HG02588 (cell line): ENCODE measurements around the gene MEGF11.

ENCODE experiments used
- ATAC-seq: cut with Tn5 transposase; IDR thresholded peaks from one replicate; pipeline ENCODE4 v1.9.1; 2021; ENCODE audit warnings: mild to moderate bottlenecking, moderate library complexity; ENCODE audit not compliant: unreplicated experiment

MEGF11 gene

DNA sequence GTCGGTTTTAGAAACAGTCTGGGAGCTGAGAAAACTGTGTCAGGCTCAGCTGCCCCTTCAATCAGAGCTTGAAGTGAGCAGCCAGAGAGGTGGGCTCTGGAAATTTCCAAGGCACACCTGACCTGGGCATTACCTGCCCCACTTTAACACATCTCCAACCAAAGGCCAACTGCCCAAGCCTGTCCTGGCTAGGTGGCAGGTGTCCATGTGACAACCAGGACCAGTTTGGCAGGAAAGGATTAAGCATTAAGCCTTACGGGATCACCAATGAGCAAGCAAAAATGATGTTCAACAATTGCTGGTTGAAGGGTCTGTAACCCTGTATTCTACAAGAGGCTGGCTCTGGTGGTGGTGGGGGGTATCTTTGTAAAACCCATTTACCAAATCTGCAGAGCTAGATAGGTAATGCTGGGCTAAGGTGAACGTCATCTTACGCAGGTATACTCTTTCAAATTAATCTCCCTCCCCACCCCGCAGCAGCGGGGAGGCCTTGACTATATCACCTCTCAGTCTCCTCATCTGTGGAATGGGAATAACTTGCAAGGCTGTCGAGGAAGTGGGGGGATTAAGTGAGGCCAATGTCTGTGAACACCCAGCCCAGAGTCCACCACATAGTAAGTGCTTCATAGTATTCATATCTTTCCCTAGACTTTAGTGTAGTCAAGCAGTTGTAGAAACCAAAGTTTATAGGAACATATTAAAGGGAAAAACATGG lies 183.2 kb downstream of the MEGF11 start:
- no peak for ATAC-seq

DNA sequence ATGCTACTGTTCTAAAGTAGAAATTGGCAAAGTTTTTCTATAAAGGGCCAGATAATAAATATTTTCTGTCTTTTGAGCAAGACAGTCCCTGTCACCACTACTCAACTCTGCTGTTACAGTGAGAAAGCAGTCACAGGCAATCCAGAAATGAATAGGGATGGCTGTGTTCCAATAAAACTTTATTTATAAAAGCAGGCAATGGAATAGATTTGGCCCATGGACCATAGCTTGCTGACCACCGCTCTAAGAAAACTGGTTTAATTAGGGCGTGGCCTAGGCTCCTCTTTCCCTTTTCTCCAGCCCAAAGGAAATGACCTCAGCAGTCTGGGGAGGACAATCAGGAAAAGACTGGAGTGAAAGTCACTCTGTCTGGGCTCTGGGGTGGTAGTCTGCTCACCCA lies 183.8 kb downstream of the MEGF11 start:
- ATAC-seq = no peak

DNA sequence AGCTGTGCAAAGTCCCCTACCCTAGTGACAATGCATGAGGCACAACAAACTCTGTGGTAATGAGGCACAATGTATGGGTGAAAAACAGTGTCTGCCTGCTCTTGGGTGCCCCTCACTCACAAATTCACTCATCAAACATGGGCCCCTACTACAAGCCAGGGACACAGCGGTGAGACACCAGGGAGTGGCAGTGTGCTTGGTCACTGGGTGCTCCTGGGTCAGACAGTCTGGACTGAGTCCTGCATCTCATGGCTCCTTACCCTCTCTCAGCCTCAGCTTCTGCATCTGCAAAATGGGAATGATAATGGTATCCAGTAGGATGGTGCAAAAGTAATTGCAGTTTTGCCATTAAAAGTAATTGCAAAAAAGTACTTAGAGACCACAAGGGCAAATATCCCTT lies 184.7 kb downstream of the MEGF11 start:
- ATAC-seq = no peak

DNA sequence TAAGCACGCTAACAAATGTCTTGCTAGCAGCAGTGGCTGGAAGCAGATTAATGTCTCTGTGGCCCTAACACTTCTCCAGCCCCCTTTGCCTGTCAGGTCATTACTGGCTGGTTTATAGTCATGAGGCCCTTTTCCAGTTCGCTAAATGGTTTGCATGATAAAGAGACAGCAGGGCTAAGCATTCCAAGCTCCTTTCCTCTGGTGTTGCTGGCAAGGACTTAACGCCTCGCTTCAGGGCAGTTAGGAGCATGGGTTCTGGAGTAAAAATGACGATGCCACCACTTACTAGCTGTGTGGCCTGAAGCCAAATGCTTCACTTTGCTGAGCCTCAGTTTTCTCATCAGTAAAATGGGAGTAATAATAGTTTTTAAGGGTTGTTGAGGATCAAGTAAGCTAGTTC lies 185.9 kb downstream of the MEGF11 start:
- ATAC-seq = no peak

- ATAC-seq = no peak
These were observed 187.1 kb downstream of the MEGF11 start for GRCh38 chr15:66066481-66066880.

- ATAC-seq = no peak
These were observed 187.5 kb downstream of the MEGF11 start for GRCh38 chr15:66066005-66066404.

DNA sequence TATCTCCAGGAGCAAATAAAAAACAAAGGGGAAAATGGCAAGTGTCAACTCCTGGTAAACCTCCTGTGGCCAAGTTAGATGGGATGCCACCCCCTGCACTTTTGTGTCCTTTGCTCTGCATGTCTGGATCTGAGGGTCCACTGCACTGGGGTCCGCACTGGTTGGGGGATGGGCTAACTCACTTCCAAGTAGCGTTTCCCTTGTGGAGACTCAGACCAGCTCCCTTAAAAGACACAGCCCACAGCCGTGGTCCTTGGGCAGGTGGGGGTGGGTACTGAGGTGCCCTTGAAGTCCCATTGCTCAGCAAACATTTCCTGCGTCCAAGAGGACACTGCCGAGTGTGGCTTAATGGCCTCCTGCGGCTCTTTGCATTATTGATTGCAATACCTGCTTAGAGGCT lies 188.2 kb downstream of the MEGF11 start:
- no peak for ATAC-seq

DNA sequence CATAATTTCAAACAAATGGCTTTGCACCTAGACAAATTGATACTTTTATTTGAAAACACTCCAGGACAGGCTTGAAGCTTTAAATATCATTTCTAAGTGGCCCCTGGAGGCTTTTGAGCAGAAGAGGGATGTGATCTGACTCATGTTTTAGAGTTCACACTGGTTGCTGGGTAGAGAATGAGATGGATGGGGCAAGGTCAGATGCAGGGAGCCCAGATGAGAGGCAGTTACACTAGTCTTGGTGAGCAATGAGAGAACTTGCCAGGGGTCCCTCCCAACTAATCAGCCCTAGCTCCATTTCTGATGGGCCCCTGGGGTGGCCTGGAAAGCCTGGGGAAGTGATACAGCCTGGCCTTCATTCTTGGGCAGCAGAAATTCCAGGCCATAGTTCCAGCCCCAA lies 190.4 kb downstream of the MEGF11 start:
- no peak for ATAC-seq

- ATAC-seq = no peak
These were observed 196.5 kb downstream of the MEGF11 start for GRCh38 chr15:66057089-66057488.

GRCh38 chr15:66053991-66054390 lies 199.6 kb downstream of the MEGF11 start:
- ATAC-seq = no peak

GRCh38 chr15:66051833-66052232 lies 201.7 kb downstream of the MEGF11 start:
- no peak for ATAC-seq

GRCh38 chr15:66050264-66050663 lies 203.3 kb downstream of the MEGF11 start:
- no peak for ATAC-seq

DNA sequence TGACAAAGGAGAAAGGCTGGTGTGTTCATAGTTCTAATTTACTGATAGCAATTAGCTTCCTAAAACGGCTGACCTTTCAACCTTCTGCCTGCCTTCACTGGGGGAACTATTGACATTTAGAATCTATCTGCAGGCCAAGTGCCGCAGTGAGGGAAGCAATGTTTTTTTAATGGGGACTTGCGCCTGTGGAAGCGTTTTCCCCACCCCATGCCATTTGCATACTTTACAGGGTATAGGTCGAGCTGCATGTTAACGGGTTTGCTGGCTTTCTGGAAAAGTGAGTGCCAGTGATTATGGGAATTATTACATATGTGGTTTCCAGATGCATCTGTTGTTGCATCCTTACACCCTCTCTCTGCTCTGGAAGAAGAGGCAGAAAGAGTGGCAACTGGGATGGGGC lies 204.2 kb downstream of the MEGF11 start:
- no peak for ATAC-seq

DNA sequence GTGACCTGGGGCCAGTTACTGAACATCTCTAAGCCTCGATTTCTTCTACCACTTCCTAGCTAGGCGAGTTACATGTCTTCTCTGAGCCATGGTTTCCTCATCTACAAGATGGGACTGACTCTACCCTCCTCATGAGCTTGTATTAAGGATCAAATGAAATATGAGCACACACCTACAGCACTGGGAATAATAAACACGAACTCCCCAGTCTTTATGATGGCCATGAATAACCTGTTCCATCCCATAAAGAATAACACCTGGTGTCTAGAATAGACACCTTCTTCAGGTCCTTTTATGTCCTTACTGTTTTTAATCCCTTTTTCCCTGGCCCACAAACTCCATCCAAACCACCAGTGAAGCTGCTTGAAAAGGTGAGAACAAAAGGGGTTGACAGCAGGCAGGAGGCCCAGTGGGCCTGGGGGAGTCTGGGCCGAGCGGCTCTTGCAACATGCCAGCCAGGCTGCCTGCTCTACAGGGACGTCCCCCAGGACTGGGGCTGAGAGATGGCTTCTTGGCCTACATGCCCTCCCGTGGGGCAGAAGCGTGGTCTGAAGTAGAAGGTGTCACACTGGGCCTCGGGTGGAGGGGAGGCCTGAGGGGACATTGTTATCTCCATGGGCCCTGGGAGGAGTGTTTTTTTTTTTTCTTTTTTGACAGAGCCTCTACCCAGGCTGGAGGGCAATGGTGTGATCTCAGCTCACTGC lies 206.1 kb downstream of the MEGF11 start:
- ATAC-seq = no peak

DNA sequence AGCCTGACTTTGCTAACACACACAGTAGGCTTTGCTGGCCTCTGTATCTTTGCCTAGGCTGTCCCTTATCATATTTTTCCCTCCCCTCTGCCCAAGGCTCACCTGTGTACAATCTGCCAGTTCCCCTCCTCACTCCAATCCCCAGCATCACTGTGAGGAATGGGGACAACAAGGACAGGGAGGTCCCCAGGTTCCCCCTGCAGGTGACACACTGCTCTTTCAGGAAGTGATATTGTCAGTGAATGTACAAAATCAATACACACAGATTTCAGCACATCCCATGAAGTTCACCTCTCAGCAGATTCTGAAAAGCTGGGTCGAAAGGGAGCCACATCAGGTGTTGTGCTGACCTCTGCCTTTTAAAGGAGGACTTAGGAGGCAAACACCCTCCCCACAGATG lies 206.8 kb downstream of the MEGF11 start:
- no peak for ATAC-seq

DNA sequence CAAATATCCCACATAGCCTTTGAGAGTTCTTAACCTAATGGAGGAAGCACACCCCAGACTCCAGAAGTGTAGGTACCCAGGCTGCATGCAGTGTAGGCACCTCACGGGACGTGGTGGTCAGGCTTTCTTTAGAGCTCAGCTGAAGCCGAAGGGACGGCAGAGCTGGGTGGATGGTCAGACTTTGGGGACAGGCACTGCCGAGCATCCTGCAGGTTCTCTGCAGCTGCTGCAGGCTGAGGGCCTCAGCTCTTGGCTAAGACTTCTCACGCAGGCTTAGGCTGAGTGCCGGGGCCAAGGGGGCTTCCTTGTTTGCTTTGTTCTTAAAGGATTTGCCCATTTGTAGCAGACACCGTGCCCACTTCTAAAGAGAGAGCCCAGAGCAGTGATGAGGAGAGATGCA lies 207.2 kb downstream of the MEGF11 start:
- no peak for ATAC-seq

DNA sequence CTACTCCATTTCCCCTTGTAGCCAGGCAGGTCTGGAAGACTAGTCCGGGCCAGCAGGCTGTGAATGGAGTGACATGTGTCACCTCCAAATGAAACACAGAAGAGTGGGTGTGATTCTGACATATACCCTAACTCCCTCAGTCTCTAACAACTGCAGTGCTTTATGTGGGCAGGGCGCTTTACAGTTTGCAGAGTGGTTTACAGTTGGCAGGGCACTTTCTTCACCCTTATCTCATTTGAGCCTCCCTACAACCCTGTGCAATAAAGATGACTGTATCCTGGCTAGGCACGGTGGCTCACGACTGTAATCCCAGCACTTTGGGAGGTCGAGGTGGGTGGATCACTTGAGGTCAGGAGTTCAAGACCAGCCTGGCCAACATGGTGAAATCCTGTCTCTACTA lies 208.0 kb downstream of the MEGF11 start:
- no peak for ATAC-seq

DNA sequence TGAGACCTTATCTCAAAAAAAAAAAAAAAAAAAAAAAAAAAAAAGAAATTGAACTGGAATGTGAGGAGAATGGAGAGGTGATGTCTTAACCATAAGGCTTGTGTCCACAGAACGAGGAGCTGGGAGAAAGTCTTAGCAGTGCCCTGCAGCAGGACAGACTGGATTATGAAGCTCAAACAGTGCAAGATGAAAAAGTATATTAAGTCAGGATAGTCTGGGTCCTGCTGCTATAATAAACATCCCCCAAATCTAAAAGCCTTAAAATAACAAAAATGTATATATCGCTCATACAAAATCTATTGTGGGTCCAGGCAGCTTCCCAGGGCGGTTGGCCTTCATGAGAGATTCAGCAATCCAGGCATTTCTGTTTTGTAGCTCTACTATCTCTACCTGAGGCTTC lies 208.7 kb downstream of the MEGF11 start:
- no peak for ATAC-seq

DNA sequence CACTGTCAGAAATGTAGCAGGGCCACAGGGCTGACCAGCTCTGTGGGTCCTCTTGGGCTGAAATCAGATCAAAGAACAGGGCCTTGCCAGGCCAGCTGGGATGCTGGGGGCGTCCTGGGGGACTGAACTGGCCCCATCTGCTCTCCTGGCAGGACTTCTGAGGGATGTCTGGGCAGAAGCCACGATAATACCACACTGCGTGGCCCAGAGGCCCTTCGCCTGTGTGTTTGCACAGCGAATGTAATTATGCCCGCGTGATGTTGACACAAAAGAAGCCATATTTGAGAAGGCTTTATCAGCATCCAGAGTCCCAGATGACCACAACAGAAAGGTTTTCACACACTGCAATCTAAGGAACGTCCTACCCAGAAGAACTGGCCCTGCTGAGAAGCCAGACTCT lies 210.3 kb downstream of the MEGF11 start:
- no peak for ATAC-seq

DNA sequence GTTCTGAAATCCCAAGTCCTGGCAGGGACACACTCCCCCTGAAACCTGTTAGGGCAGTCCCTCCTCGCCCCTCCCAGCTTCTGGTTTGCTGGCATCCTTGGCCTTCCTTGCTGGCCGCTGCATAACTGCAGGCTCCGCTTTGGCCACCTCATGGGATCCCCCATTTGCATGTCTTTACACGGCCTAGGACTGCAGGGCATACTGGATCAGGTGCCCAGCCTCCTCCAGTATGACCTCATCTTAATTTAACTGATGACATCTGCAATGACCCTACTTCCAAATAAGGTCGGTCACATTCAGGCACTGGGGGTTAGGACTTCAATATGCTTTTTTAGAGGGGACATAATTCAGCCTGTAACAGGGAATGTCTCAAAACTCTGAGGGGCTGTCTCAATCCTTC lies 210.9 kb downstream of the MEGF11 start:
- no peak for ATAC-seq

GRCh38 chr15:66041276-66041675 lies 212.3 kb downstream of the MEGF11 start:
- no peak for ATAC-seq

DNA sequence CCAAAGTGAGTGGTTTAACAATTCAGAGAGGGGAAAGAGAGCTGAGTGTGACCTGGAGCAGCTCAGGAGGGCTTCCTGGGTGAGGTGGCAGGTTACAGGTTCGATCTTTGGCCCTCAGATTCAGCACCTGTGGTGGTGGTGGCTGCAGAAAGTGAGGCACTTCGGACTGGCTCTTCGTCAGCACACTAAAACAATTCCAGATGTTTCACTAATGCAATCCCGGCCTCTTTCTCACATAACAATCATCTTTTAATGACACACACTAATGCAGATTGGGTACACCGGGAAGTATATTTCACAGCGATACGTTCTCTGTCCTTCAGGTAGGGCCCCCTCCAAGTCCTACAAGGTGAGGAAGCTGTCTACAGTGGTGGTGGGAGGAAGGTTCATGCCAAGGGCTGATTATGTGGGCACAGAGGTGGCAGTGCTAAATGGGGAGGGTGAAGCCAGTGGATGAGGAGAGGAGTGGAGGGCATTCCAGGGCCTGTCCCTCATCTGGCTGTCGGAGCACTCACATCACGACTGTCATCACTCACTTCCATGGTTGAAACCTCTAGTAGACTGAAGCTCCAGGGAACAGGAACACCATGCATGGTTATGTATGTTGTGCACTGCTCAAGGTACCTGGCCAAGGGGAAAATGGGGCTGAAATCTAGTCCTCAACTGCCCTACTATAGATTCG lies 213.2 kb downstream of the MEGF11 start:
- no peak for ATAC-seq
